Panc1 (cell line): ENCODE data around the gene TRIM56.

Source experiments
- CTCF ChIP-seq: fragments of 450-650 bp; IDR thresholded peaks from 2 replicates; pipeline ENCODE4 v1.5.1; 2017; ENCODE audit warnings: mild to moderate bottlenecking
- POLR2AphosphoS5 ChIP-seq: IDR thresholded peaks from 2 replicates; pipeline ENCODE4 v1.6.1; 2012; ENCODE audit warnings: mild to moderate bottlenecking, low read depth, low read length, moderate library complexity
- REST ChIP-seq, 2 experiments: IDR thresholded peaks; 2 replicates each; pipeline ENCODE4 v1.6.1; 2011 to 2012; ENCODE audit warnings: low read depth in 2 of 2, control low read depth in 1 of 2, low read length in 1 of 2, mild to moderate bottlenecking in 1 of 2, moderate library complexity in 1 of 2; ENCODE audit not compliant: insufficient read depth in 1 of 2
- SIN3A ChIP-seq: IDR thresholded peaks from 2 replicates; pipeline ENCODE4 v1.6.1; 2012; ENCODE audit warnings: low read depth, mild to moderate bottlenecking, low read length, moderate library complexity, borderline replicate concordance; ENCODE audit not compliant: insufficient read depth
- TCF7L2 ChIP-seq: IDR thresholded peaks from 2 replicates; pipeline ENCODE4 v1.6.1; 2011; ENCODE audit warnings: mild to moderate bottlenecking, low read depth, low read length, inconsistent platforms

GRCh38 chr7:101100858-101101847, 15.9 kb downstream of the TRIM56 start:
- TF ChIP-seq CTCF (no peak), POLR2AphosphoS5 (no peak), REST (IDR thresholded peaks at IDR 0.05; ENCODE audit: insufficient read depth in 1 of 2, low read depth in 2 of 2, low read length in 1 of 2) (no peak), TCF7L2 (no peak), SIN3A (no peak)
